Activated CD8-positive, alpha-beta memory T cell treated with anti-CD3 and anti-CD28 coated beads for 1 hour (primary cell): ENCODE measurements around the gene AKAP13.

ENCODE experiments used
- DNase-seq, 2 donors: peaks; one replicate each; pipeline ENCODE4 v3.0.0-alpha.2; 2020; ENCODE audit warnings: low read depth in 1 of 2; ENCODE audit errors: extremely low read depth in 1 of 2

AKAP13 gene

DNA sequence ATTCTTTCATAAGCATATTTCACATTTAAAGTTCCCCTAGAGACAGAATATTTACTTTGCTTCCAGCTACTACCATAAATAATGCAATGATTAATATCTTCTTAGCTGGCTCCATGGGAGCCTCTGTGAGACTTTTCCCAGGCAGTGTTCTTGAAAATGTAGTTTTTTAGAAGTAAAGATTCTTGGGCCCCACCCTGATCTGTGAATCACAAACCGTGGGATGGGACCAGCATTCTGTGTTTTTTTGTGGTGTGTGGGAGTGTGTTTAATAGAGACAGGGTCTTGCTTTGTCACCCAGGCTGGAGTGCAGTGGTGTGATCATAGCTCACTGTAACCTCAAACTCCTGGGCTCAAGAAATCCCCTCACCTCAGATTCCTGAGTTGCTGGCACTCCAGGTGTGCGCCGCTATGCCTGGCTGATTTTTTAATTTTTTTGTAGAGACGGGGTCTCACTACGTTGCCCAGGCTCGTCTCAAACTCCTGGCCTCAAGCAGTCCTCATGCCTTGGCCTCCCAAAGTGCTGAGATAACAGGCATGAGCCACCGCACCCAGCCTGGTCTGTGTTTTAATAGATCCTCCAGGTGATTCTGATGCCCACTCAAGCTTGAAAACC, 331.3 kb downstream of the AKAP13 start:
- DNase-seq = no peak

DNA sequence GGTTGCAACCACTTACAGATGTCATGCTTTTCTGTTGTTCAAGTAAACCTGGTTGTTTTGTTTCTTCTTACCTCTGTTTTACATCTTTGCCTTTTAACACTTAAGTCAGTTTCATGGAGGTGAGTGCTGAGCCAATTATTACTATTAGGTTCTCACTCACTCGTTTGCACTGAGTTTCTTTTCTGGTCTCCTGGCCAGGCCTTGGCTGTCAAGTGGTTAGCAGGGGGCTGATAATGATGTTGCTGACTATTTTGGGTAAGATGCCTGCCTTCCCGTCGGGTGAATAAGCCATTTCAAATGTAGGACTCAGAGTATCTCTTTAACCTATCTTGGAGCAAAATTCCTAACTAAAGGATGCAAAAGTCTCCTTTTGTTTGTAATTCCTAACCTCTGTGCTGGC, 335.9 kb downstream of the AKAP13 start:
- no peak for DNase-seq

GRCh38 chr15:85717212-85717611, 336.8 kb downstream of the AKAP13 start:
- DNase-seq = no peak

DNA sequence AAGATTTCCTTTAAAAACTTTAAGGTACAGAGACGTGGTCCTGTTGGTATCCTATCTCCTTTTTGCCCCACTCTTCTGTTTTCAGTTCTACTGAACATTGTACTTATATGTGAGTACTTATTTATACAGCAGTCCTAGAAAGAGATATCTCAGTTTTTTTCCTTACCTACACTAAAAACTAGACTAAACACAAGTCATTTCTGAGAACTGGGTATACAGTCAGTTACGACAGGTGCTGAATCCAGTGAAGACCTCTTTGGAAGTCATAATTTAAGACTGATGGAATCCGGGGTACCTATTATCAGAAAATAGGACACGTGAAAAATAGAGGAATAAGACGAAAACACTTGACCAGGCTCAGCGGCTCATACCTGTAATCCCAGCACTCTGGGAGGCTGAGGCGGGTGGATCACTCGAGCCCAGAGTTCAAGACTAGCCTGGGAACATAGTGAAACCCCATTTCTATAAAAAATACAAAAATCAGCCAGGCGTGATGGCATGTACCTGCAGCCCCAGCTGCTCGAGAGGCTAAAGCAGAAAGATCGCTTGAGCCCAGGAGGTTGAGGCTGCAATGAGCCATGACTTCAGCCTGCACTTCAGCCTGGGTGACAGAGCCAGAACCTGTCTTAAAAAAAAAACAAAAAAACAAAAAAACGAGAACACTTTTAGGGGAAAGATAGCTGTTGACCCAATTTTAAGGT, 338.0 kb downstream of the AKAP13 start:
- no peak for DNase-seq

GRCh38 chr15:85718981-85719380, 338.6 kb downstream of the AKAP13 start:
- DNase-seq = no peak

- no peak for DNase-seq
Measured at GRCh38 chr15:85722374-85723152, 342.2 kb downstream of the AKAP13 start.

GRCh38 chr15:85723960-85724945, 343.9 kb downstream of the AKAP13 start:
- DNase-seq = no peak

DNA sequence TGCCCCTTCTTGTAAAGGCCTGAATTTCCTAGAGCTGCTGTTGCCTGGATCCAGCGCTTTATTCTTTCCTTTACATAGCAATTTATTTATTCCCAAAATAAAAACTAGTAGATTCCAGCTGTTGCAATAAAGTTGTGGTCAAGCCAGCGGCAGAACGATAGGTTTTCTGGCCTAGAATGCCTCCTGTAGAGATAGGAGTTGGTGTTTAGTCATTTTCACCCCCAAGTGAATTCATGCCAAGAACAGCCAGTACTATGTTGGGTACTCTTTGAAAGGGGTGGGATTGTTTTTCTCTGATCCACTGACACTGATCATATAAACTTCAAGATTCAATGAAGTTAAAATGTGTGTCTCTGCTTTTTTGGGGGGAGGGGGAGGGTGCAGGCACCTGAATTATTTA, 344.6 kb downstream of the AKAP13 start:
- no peak for DNase-seq

DNA sequence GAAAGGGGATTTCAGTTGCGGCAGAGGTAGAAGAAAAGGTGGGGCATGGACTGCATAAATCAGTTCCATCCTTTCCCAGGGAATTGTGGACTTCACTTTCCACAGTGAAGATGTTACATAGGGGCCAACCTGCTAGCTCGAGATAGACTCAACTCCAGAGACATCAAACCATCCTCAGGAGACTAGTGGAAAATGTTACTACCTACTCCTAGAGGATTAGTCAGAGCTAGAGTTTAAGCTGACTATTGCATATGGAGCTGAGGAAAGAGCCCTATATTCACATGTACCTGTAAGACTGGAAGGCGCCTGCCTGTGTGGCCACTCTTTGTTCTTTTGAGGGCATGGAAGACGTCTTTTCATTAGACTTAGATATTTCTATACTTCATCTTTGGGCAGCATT, 345.2 kb downstream of the AKAP13 start:
- no peak for DNase-seq

GRCh38 chr15:85726454-85726853, 346.1 kb downstream of the AKAP13 start:
- no peak for DNase-seq

- no peak for DNase-seq
Measured at GRCh38 chr15:85727068-85727467, 346.7 kb downstream of the AKAP13 start.

- DNase-seq = no peak
Measured at GRCh38 chr15:85730001-85730820, 349.8 kb downstream of the AKAP13 start.

DNA sequence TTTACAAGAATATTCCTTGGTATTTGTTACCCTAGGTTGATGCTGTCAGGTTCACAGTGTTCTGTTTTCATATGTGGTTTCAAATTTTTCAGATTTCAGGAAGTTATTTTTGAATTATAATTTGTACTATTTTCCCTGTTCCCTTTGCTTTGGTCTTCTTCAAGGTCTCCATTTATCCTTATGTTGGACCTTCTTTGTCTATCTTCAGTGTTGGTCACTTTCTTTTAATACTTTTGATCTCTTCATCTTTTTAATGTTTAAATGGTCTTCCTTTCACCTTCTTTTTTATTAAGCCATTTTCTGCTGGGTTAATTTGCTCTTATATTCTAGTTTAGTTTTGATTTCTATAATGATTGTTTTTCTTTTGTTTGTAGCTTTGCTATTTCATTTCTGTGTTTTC, 353.0 kb downstream of the AKAP13 start:
- DNase-seq = no peak

GRCh38 chr15:85737061-85737460, 356.7 kb downstream of the AKAP13 start:
- DNase-seq = no peak

GRCh38 chr15:85741021-85741421, 360.6 kb downstream of the AKAP13 start:
- DNase-seq = no peak

DNA sequence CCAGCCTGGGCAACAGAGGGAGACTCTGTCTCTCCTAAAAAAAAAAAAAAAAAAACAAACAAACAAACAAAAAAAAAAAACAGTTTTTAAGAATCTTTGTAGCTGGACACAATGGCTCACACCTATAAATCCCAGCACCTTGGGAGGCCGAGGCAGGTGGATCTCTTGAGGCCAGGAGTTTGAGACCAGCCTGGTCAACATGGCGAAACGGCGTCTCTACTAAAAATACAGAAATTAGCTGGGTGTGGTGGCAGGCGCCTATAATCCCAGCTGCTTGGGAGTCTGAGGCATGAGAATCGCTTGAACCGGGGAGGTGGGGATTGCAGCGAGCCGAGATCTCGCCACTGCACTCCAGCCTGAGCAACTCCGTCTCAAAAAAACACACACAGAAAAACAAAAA, 361.3 kb downstream of the AKAP13 start:
- DNase-seq = no peak

DNA sequence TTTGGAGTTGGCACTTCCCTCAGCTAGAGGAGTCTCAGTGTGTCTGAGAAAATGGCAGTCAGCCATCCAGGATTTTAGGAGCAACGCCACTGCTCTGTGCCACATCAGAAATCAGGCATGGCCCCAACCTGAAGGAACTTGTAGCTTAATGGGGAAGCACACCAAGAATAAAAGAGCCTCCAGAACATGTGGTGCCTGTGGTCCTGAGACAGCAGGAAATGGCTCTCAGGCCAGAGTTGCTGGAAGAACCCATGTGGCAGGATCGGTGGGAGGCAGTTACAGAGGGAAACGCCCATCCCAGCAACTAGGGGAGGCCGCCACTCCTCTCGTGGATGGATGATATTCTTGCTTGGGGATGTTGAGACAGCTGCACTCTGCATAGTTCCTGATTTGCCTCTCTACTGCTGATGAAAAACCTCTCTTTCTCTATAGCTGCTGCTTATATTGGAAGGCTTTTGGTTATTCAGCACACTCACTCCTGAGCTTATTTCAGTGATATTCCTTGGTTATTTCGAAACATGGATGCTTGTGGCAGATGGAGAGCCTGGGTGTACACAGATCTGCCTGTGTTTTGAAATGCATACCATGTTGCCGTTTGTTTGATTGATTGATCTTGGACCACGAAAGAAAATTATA, 361.9 kb downstream of the AKAP13 start:
- no peak for DNase-seq

DNA sequence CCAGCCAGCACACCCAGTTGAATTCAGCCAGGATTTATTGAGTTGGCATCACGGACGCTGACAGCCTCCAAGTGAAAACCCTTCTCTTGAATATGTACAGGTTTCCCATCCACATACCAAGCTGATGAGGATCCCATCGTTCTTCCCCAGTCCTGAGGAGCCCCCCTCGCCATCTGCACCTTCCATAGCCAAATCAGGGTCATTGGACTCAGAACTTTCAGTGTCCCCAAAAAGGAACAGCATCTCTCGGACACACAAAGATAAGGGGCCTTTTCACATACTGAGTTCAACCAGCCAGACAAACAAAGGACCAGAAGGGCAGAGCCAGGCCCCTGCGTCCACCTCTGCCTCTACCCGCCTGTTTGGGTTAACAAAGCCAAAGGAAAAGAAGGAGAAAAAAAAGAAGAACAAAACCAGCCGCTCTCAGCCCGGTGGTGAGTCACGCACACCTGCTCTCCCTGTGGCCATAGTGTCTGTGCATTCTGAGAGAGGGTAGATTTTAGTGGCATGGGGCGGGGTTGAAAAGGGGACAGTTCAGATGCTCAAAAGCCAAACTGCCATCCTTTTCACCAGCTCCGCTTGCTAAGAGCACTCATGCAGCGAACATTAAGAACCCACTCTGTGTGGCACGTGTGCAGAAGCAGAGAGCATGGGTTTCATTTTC, 363.1 kb downstream of the AKAP13 start:
- no peak for DNase-seq

GRCh38 chr15:85744579-85744978, 364.2 kb downstream of the AKAP13 start:
- DNase-seq = no peak
